GM21390 (cell line): Measurements from ENCODE around the gene RAB11FIP3.

Experiments used
- ATAC-seq: cut with Tn5 transposase; IDR thresholded peaks from one replicate; pipeline ENCODE4 v1.9.1; 2021; ENCODE audit not compliant: unreplicated experiment

RAB11FIP3 gene

GRCh38 chr16:551210-551609, 125.8 kb downstream of the RAB11FIP3 start:
- ATAC-seq: no peak

- no peak for ATAC-seq
These were observed 126.7 kb downstream of the RAB11FIP3 start for GRCh38 chr16:552171-552570.

GRCh38 chr16:553601-554296, 128.3 kb downstream of the RAB11FIP3 start:
- ATAC-seq: no peak

GRCh38 chr16:554297-554621, 128.8 kb downstream of the RAB11FIP3 start:
- no peak for ATAC-seq

- ATAC-seq: no peak
These were observed 129.4 kb downstream of the RAB11FIP3 start for GRCh38 chr16:554640-555365.

GRCh38 chr16:555528-556473, 130.4 kb downstream of the RAB11FIP3 start:
- no peak for ATAC-seq

GRCh38 chr16:556474-557173, 131.2 kb downstream of the RAB11FIP3 start:
- ATAC-seq: no peak

GRCh38 chr16:557463-558297, 132.2 kb downstream of the RAB11FIP3 start:
- ATAC-seq: no peak

- ATAC-seq: no peak
These were observed 133.0 kb downstream of the RAB11FIP3 start for GRCh38 chr16:558298-559020.

- no peak for ATAC-seq
These were observed 133.6 kb downstream of the RAB11FIP3 start for GRCh38 chr16:559021-559380.

GRCh38 chr16:559411-560203, 134.2 kb downstream of the RAB11FIP3 start:
- no peak for ATAC-seq

GRCh38 chr16:560204-560700, 134.8 kb downstream of the RAB11FIP3 start, which contains the start of gene PRR35:
Gene PRR35 (plus strand): TSS chr16:560394. CDS start chr16:563295, 2,901 bp downstream.
- ATAC-seq: no peak

- ATAC-seq: no peak
These were observed 135.4 kb downstream of the RAB11FIP3 start for GRCh38 chr16:560701-561412.

- no peak for ATAC-seq
These were observed 136.0 kb downstream of the RAB11FIP3 start for GRCh38 chr16:561413-561794.

GRCh38 chr16:561957-562938, 136.8 kb downstream of the RAB11FIP3 start:
- no peak for ATAC-seq

GRCh38 chr16:563072-563644, 137.7 kb downstream of the RAB11FIP3 start:
- ATAC-seq: no peak
